ENCODE results near the gene NDUFB1.

GRCh38 chr14:92105073-92105892 lies 16.2 kb downstream of the NDUFB1 start:
- TF ChIP-seq POLR2A (IDR thresholded peaks at IDR 0.05) (no peak), CTCF (IDR thresholded peaks at IDR 0.05) (no peak)
